ENCODE data around the gene ADGRD1.

DNA sequence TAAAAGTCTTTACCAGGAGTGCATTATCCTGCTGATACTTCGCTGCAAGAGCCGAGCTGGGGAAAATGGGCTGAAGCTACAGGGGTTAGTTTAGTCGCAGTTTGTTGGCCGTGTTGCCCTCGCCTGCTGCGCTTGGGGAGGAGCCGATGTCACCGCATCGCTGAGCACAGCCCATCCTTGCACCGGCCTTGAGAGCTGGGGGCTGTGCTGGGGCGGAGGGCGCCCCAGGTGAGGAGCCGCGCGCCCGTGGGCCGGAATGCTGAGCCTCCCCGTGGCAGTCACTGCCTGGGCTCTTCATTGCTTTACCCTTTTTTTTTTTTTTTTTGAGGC is 50.0 kb downstream of the ADGRD1 start:
- no peak for TF ChIP-seq EZH2 (IDR thresholded peaks at IDR 0.05)
- no peak for TF ChIP-seq POLR2AphosphoS5 (IDR thresholded peaks at IDR 0.05; ENCODE audit: borderline replicate concordance, low read depth, low read length)

Measured in SK-N-MC (cell line).